ENCODE results near the gene MAP2.

GRCh38 chr2:209445485-209445884, 21.6 kb downstream of the MAP2 start:
- TF ChIP-seq, protein P1, sequence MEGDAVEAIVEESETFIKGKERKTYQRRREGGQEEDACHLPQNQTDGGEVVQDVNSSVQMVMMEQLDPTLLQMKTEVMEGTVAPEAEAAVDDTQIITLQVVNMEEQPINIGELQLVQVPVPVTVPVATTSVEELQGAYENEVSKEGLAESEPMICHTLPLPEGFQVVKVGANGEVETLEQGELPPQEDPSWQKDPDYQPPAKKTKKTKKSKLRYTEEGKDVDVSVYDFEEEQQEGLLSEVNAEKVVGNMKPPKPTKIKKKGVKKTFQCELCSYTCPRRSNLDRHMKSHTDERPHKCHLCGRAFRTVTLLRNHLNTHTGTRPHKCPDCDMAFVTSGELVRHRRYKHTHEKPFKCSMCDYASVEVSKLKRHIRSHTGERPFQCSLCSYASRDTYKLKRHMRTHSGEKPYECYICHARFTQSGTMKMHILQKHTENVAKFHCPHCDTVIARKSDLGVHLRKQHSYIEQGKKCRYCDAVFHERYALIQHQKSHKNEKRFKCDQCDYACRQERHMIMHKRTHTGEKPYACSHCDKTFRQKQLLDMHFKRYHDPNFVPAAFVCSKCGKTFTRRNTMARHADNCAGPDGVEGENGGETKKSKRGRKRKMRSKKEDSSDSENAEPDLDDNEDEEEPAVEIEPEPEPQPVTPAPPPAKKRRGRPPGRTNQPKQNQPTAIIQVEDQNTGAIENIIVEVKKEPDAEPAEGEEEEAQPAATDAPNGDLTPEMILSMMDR (conservative IDR thresholded peaks at IDR 0.05 in 1 of 2, IDR thresholded peaks at IDR 0.05 in 1 of 2; ENCODE audit: low read depth in 1 of 2, low read length in 2 of 2) = no peak
- TF ChIP-seq EZH2 (IDR thresholded peaks at IDR 0.05; ENCODE audit: low read length, missing control alignments) = no peak
